Thymus (tissue), 11 donors: ENCODE measurements around the gene UBA7. TPM values are rescaled to one million over a fixed set of nuclear protein-coding genes. Genes with fewer than 3 reads are reported as not detected.

Source experiments
- DNase-seq, 9 donors: peaks; one replicate each; pipeline ENCODE4 v3.0.0-alpha.2; 2013; ENCODE audit warnings: low spot score in 9 of 9, low read depth in 6 of 9, missing footprints in 1 of 9
- H3K27ac ChIP-seq, 2 donors: one replicate each; pipeline ENCODE4 v1.5.1; 2013; ENCODE audit warnings: control low read depth in 1 of 2, low read depth in 1 of 2, low read length in 1 of 2, mild to moderate bottlenecking in 1 of 2, moderate library complexity in 1 of 2
- H3K27me3 ChIP-seq, 2 donors: one replicate each; pipeline ENCODE4 v1.5.1; 2013; ENCODE audit warnings: low read length in 1 of 2; ENCODE audit not compliant: control insufficient read depth in 2 of 2, insufficient read depth in 1 of 2
- H3K36me3 ChIP-seq, 2 donors: one replicate each; pipeline ENCODE4 v1.5.1; 2013; ENCODE audit warnings: low read length in 1 of 2, mild to moderate bottlenecking in 1 of 2, moderate library complexity in 1 of 2; ENCODE audit not compliant: control insufficient read depth in 2 of 2, insufficient read depth in 2 of 2
- H3K4me1 ChIP-seq, 2 donors: one replicate each; pipeline ENCODE4 v1.5.1; 2013; ENCODE audit warnings: low read length in 2 of 2; ENCODE audit not compliant: control insufficient read depth in 2 of 2, insufficient read depth in 2 of 2
- H3K4me3 ChIP-seq, 2 donors: one replicate each; pipeline ENCODE4 v1.5.1; 2013; ENCODE audit warnings: low read length in 2 of 2, control low read depth in 1 of 2, mild to moderate bottlenecking in 1 of 2
- H3K9me3 ChIP-seq, 2 donors: one replicate each; pipeline ENCODE4 v1.5.1; 2013; ENCODE audit warnings: low read length in 1 of 2, mild to moderate bottlenecking in 1 of 2; ENCODE audit not compliant: control insufficient read depth in 2 of 2, insufficient read depth in 1 of 2
- WGBS: extraction: QIAGEN DNeasy Blood & Tissue Kit; methylation state at CpG from one replicate; pipeline ENCODE4 v1.1.7; 2013; 5-methylcytosine and 5-hydroxymethylcytosine counted together
- polyA plus RNA-seq: library from polyadenylated mRNA; stranded (reverse); fragments of 200-250 nt; gene quantifications from one replicate; pipeline ENCODE4 v1.2.3, GENCODE V29; 2013
- total RNA-seq: library from RNA; stranded (reverse); fragments of 120-200 nt; gene quantifications from one replicate; pipeline ENCODE4 v1.2.4, GENCODE V29; 2013
- donor health status: healthy.

UBA7 gene
- total and polyA plus RNA-seq, 2 donors: 56.8 to 85.7 TPM

GRCh38 chr3:49799105-49799504, 14.6 kb downstream of the UBA7 start:
- Histone ChIP-seq H3K4me3 (no peak overlapping the region), H3K4me1 (peaks cover 0 to 12% of the 10 kb centered on the region in 2 donors), H3K27me3 (peaks cover 4 to 26% of the 10 kb centered on the region in 2 donors), H3K27ac (no peak overlapping the region), H3K9me3 (peaks cover 0 to 7% of the 10 kb centered on the region in 2 donors), H3K36me3 (no peaks in the 10 kb centered on the region)
- 85% methylated on average over 1 of the region's 1 CpG for WGBS
- DNase-seq: no peak

GRCh38 chr3:49794926-49795905, 18.5 kb downstream of the UBA7 start:
- no peak overlapping the region for H3K4me3 ChIP-seq
- no peaks in the 10 kb centered on the region for H3K9me3 ChIP-seq
- no peak for DNase-seq
- peaks cover 0 to 8% of the 10 kb centered on the region in 2 donors for H3K4me1 ChIP-seq
- no peaks in the 10 kb centered on the region for H3K27me3 ChIP-seq
- WGBS: 96% methylated on average over 24 of the region's 24 CpGs
- H3K36me3 ChIP-seq: no peaks in the 10 kb centered on the region
- no peak overlapping the region for H3K27ac ChIP-seq

- Histone ChIP-seq H3K27me3 (no peaks in the 10 kb centered on the region), H3K4me1 (peaks cover 0 to 15% of the 10 kb centered on the region in 2 donors), H3K9me3 (no peaks in the 10 kb centered on the region), H3K4me3 (no peak overlapping the region), H3K36me3 (no peaks in the 10 kb centered on the region), H3K27ac (no peak overlapping the region)
- 91% methylated on average over 4 of the region's 4 CpGs for WGBS
- DNase-seq: no peak
These were observed 19.3 kb downstream of the UBA7 start for GRCh38 chr3:49794431-49794830.

- Histone ChIP-seq H3K4me1 (peaks cover 0 to 15% of the 10 kb centered on the region in 2 donors), H3K9me3 (no peaks in the 10 kb centered on the region), H3K27me3 (no peaks in the 10 kb centered on the region), H3K36me3 (no peaks in the 10 kb centered on the region), H3K27ac (no peak overlapping the region), H3K4me3 (no peak overlapping the region)
- no peak for DNase-seq
- WGBS: 98% methylated on average over 13 of the region's 13 CpGs
These were observed 20.2 kb downstream of the UBA7 start for GRCh38 chr3:49793486-49794085.

- WGBS: 96% methylated on average over 10 of the region's 10 CpGs
- Histone ChIP-seq H3K36me3 (no peaks in the 10 kb centered on the region), H3K27ac (no peak overlapping the region), H3K27me3 (no peaks in the 10 kb centered on the region), H3K9me3 (no peaks in the 10 kb centered on the region), H3K4me3 (no peak overlapping the region), H3K4me1 (peaks cover 0 to 15% of the 10 kb centered on the region in 2 donors)
- DNase-seq: no peak
These were observed 21.2 kb downstream of the UBA7 start for GRCh38 chr3:49792371-49793150.

- H3K4me3 ChIP-seq: no peak overlapping the region
- H3K9me3 ChIP-seq: no peaks in the 10 kb centered on the region
- H3K36me3 ChIP-seq: no peaks in the 10 kb centered on the region
- 98% methylated on average over 4 of the region's 4 CpGs for whole genome bisulfite sequencing
- no peak overlapping the region for H3K27ac ChIP-seq
- H3K4me1 ChIP-seq: peaks cover 6 to 24% of the 10 kb centered on the region in 2 donors
- no peaks in the 10 kb centered on the region for H3K27me3 ChIP-seq
- no peak for DNase-seq
These were observed 22.2 kb downstream of the UBA7 start for GRCh38 chr3:49791571-49791970.

GRCh38 chr3:49790626-49791411, 22.9 kb downstream of the UBA7 start:
- no peaks in the 10 kb centered on the region for H3K36me3 ChIP-seq
- H3K4me3 ChIP-seq: no peak overlapping the region
- H3K9me3 ChIP-seq: no peaks in the 10 kb centered on the region
- no peaks in the 10 kb centered on the region for H3K27me3 ChIP-seq
- H3K27ac ChIP-seq: peak overlapping the region in 1 of 2 donors; percentile 85
- H3K4me1 ChIP-seq: peaks cover 6 to 24% of the 10 kb centered on the region in 2 donors
- no peak for DNase-seq
- WGBS: 89% methylated on average over 9 of the region's 9 CpGs

GRCh38 chr3:49788056-49788455, 25.7 kb downstream of the UBA7 start:
- DNase-seq: no peak
- Histone ChIP-seq H3K9me3 (no peaks in the 10 kb centered on the region), H3K36me3 (peaks cover 5 to 8% of the 10 kb centered on the region in 2 donors), H3K27ac (no peak overlapping the region), H3K4me3 (no peak overlapping the region), H3K27me3 (no peaks in the 10 kb centered on the region), H3K4me1 (peaks cover 12 to 30% of the 10 kb centered on the region in 2 donors)
- WGBS: 97% methylated on average over 2 of the region's 2 CpGs
